Neutrophil (primary cell): ENCODE data around the gene FILIP1.

ENCODE experiments used
- H3K27ac ChIP-seq: fragments of 200-600 bp; sonication (generic); 2 replicates; pipeline ENCODE4 v1.5.1; 2016; ENCODE audit warnings: mild to moderate bottlenecking, moderate library complexity
- H3K27me3 ChIP-seq: fragments of 200-600 bp; sonication (generic); 2 replicates; pipeline ENCODE4 v1.6.0; 2016; ENCODE audit warnings: mild to moderate bottlenecking
- H3K36me3 ChIP-seq: fragments of 200-600 bp; sonication (generic); 2 replicates; pipeline ENCODE4 v1.5.1; 2017
- H3K4me1 ChIP-seq, 2 experiments: fragments of 200-600 bp in 1 of 2; sonication (generic) in 1 of 2; 1 replicate in 1 of 2; 2 replicates in 1 of 2; pipeline versions ENCODE4 v1.5.1 to v1.6.1; 2013 to 2016; ENCODE audit warnings: low read depth in 1 of 2, low read length in 1 of 2, mild to moderate bottlenecking in 1 of 2, moderate library complexity in 1 of 2; ENCODE audit not compliant: control insufficient read depth in 1 of 2, insufficient read depth in 1 of 2
- H3K4me3 ChIP-seq, 2 experiments: fragments of 200-600 bp in 1 of 2; sonication (generic) in 1 of 2; 1 replicate in 1 of 2; 2 replicates in 1 of 2; pipeline ENCODE4 v1.5.1; 2013 to 2016; ENCODE audit warnings: low read depth in 1 of 2, low read length in 1 of 2, mild to moderate bottlenecking in 1 of 2, moderate library complexity in 1 of 2
- H3K9me3 ChIP-seq: fragments of 200-600 bp; sonication (generic); 2 replicates; pipeline ENCODE4 v1.5.1; 2016
- TF ChIP-seq, protein P1 (sequence below): fragments of 200-600 bp; sonication (generic); IDR thresholded peaks from 2 replicates; pipeline ENCODE4 v1.5.1; 2016; ENCODE audit warnings: antibody characterized with exemption

Gene FILIP1

DNA sequence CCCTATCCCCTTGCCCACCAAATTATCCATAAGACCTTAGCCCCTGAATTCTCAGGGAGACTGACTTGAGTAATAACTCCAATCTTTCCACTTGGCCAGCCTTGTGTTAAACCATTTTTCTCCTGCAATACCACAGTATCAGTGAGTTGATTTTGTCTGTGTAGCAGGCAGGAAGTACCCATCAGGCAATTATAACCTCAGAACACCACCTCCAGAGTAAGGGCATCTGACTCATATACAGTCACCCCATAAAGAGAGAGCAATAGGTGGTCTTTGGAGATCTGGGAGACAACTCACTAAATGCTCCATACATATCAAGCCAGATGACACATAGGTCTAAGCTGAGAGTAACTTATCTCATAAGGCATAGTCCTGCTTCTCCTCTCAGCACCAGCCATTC lies 83.7 kb downstream of the FILIP1 start:
- Histone ChIP-seq H3K36me3 (no peaks in the 10 kb centered on the region), H3K4me3 (no peak overlapping the region), H3K4me1 (no peaks in the 10 kb centered on the region), H3K9me3 (no peaks in the 10 kb centered on the region), H3K27me3 (no peaks in the 10 kb centered on the region), H3K27ac (no peak overlapping the region)
- TF ChIP-seq, protein P1, sequence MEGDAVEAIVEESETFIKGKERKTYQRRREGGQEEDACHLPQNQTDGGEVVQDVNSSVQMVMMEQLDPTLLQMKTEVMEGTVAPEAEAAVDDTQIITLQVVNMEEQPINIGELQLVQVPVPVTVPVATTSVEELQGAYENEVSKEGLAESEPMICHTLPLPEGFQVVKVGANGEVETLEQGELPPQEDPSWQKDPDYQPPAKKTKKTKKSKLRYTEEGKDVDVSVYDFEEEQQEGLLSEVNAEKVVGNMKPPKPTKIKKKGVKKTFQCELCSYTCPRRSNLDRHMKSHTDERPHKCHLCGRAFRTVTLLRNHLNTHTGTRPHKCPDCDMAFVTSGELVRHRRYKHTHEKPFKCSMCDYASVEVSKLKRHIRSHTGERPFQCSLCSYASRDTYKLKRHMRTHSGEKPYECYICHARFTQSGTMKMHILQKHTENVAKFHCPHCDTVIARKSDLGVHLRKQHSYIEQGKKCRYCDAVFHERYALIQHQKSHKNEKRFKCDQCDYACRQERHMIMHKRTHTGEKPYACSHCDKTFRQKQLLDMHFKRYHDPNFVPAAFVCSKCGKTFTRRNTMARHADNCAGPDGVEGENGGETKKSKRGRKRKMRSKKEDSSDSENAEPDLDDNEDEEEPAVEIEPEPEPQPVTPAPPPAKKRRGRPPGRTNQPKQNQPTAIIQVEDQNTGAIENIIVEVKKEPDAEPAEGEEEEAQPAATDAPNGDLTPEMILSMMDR = no peak

DNA sequence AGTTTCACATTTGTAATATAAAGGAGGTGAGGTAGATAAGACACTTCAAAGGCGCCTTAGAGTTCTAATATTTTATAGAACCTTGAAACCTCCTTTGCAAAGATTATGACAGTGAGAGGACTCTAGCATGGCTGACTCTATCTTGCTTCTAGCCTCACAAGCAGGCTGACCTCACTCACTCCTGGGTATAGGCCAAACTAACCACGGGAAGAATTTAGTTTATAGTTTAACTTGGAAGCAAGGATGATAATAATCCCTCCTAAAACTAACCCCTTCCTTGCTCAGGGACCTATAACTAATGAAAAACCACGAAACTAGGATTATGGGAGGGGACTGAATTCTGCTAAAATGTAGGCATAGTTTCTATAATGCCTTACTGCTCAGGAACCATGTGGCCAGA lies 84.3 kb downstream of the FILIP1 start:
- Histone ChIP-seq H3K4me1 (no peaks in the 10 kb centered on the region), H3K9me3 (no peaks in the 10 kb centered on the region), H3K27me3 (no peaks in the 10 kb centered on the region), H3K4me3 (no peak overlapping the region), H3K36me3 (no peaks in the 10 kb centered on the region), H3K27ac (no peak overlapping the region)
- TF ChIP-seq, protein P1 = no peak

DNA sequence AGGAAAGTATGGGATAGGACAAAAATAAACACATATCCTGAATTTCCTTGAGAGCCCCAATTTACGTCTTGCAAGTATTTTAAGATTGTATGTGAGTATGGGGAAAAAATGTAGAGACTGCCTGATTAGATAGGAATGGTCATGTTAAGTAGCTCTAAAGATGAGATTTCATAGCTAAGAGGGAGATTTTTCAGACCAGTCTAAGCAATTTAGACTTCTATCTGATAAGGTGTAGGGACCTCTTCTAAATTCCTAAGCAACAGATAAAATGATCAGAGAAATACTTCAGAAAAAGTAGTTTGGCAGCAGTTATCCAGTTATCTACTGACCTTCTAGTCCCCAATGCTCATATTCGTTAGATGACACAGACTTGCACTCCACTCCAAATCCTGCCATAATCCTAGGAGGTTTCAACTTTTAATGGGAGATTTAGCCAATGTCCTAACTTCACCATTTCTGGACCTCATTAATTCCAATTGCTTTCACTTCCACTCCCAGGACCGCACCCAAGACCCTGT lies 90.0 kb downstream of the FILIP1 start:
- Histone ChIP-seq H3K36me3 (no peaks in the 10 kb centered on the region), H3K27me3 (no peaks in the 10 kb centered on the region), H3K9me3 (no peaks in the 10 kb centered on the region), H3K4me3 (no peak overlapping the region), H3K27ac (no peak overlapping the region), H3K4me1 (no peaks in the 10 kb centered on the region)
- TF ChIP-seq, protein P1 = no peak

DNA sequence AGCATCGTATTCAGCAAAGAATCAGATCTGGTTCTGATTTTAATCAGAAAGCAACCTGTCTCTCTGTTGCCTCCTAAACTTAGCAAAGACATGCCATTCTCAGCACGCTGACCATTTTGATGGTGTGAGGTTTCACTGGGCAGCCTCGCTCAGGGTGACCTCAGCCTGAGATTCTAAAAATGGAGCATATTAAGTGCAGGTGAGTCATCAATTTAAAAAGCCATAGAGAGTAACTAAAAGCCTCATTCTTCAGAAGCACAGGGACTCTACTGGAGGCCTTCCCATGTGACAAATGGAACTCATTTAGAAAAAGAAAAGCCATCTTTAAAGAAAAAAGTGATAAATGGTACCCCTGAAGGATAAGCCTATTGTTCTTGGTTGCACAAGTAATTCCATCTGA lies 91.3 kb downstream of the FILIP1 start:
- Histone ChIP-seq H3K36me3 (no peaks in the 10 kb centered on the region), H3K4me1 (no peaks in the 10 kb centered on the region), H3K27me3 (no peaks in the 10 kb centered on the region), H3K9me3 (no peaks in the 10 kb centered on the region), H3K4me3 (no peak overlapping the region), H3K27ac (no peak overlapping the region)
- TF ChIP-seq, protein P1 = no peak

DNA sequence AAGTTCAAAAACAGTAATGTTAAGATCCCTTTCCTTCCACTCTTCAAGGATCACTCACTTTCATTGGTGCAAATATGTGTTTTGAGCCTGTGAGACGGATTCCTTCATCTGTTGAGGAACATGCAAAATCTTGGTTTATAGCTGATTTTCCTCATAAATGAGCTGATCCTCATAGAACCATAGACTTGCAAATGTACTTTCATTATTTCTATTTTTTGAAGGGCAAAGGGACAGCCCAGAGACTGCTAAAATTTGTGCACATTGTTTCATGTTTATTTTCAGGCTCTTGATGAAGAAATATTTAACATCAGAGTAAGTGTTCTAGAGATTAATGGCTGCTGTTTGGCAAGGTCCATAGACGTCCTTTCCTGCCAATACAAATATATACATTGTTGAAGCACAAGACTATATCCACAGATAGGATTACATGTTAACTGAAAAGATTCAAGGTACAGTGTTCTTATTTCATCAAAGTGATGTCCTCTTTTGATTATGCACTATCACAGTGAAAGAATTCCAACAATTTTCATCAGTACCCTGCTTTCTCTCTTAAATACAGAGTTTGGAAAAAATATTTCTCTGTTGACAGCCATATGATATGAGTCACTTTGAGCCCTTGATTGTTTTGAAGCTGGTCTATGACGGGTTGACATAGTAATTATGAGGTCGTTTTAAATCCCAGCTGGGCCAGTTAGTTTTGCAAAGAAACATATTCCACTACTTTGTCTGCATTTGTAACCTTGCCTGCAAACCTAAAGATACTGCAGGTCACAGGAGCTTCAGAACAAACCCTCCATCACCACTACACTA lies 95.7 kb downstream of the FILIP1 start:
- H3K9me3 ChIP-seq = no peaks in the 10 kb centered on the region
- no peaks in the 10 kb centered on the region for H3K36me3 ChIP-seq
- TF ChIP-seq, protein P1 = no peak
- H3K4me1 ChIP-seq = no peaks in the 10 kb centered on the region
- H3K27ac ChIP-seq = no peak overlapping the region
- no peaks in the 10 kb centered on the region for H3K27me3 ChIP-seq
- H3K4me3 ChIP-seq = no peak overlapping the region
